ENCODE results near the gene AQP6.
A peak's percentile ranks its signal among the peaks of the same experiment; 100 is the strongest.

Gene AQP6

DNA sequence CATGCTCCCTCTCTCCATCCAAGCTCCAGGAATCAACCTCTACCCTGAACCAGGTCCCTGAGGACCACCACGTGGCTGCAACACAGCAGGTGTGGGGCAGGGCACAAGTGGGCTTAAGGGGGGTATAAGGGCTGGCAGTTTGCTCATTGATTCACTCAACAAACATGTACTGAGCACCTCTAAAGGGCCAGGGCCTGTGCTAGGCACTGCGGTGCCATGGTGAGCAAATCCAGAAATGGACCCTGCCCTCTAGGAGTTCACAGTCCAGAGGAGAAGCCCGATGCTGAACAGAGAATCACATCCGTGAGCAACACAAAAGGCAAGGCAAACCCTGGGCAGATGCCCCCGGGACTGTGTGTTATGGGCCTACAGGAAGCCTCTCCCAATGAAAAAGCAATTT lies 28.7 kb upstream of the AQP6 start:
- DNase-seq, result no peak

GRCh38 chr12:49944718-49945117 lies 28.0 kb upstream of the AQP6 start:
- DNase-seq, result no peak

DNA sequence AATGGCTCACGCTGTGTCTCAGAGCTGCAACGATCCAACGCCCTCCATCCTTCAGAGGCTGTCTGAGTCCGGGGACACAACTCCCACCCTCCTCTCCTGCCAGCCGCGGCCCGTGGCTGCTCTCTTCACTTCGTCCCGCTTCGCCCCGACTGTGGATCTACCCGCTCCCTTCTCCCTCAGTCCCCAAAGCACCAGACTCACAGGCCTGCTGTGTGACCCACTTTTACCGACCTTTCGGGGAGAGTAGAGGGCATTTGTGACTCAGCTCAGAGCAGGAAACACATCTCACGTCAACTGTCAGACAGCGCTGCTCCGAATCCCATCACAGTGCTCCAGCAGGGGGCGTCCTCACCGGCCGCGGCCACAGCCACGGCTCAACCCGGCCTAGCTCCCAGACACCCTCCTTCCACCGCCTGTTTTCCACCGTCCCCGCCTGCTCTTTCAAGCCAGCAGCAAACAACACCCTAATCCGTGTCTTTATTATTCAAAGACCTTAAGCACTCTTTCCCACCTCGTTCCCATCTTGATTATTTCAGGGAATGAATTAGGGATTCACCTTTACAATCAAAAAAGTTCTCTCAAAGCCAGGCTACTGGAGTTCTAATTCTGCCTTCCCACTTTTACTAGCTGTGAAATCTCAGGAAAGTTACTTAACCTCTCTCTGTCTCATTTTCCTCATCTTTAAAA lies 27.2 kb upstream of the AQP6 start:
- peak; percentile 80 for DNase-seq

GRCh38 chr12:49946086-49946485 lies 26.7 kb upstream of the AQP6 start:
- no peak for DNase-seq

DNA sequence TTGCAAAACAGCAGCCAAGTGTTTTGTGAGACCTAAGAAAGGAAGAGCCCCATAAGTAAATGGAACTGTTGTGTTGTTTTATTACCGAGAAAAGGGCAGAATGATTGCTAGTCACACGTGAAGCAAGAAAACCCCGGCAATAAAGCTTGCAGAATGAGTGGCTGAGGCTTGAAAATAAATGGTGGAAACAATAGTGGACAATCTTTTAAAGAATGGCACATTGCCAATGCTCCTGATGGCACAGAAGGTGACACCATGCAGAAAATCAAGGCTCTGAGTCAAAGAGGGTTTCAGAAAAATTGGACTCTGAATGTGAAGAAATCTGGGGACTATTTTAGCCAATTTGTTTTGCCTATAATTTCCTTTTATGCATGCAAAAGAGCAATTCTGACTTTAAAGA lies 26.2 kb upstream of the AQP6 start:
- no peak for DNase-seq

GRCh38 chr12:49947593-49948226 lies 25.0 kb upstream of the AQP6 start:
- DNase-seq, result no peak

DNA sequence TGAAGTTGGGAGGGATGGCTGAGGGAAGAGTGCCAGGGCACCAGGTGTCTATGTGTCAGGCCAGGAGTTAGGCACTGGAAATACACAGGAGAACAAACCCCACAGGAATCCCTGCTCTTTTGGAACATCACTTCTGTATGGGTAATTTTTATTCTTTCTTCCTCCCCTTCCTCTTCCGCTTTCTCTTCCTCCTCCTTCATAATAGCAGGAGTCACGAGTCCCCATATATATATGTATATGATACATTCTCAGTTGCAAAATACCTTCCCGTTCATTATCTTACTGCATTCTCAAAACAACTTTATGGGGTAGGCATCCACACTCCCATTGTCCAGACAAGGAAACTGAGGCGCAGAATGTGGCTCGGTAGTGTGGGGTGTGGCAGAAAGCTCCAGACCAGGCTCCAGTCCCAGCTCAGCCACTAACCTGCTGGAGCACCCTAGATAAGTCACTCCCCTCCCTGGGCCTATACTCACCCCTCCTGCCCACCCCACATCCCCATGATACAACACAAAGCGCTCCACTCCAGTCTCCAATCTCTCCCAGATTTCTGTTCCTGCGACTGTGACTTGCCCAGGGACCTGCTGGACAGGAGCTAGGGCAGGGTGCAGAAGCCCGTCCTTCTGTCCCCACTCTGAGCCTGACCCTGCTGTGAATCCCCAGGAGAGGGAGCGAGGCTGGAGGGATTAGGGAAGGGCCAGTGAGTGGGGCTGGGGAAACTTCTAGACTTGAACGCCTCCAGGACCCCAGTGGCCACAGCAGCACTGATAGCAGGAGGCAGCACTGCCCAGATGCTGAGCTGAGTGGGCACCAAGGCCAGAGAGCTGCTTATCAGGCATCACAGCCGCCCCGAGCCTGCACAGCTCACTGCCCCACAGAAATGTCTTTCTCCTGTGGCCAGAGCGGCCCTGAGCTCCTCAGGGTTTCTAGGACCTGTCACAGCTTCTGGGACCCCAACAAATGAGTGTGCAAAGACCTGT lies 23.6 kb upstream of the AQP6 start:
- no peak for DNase-seq

GRCh38 chr12:49949866-49950265 lies 22.9 kb upstream of the AQP6 start:
- no peak for DNase-seq

DNA sequence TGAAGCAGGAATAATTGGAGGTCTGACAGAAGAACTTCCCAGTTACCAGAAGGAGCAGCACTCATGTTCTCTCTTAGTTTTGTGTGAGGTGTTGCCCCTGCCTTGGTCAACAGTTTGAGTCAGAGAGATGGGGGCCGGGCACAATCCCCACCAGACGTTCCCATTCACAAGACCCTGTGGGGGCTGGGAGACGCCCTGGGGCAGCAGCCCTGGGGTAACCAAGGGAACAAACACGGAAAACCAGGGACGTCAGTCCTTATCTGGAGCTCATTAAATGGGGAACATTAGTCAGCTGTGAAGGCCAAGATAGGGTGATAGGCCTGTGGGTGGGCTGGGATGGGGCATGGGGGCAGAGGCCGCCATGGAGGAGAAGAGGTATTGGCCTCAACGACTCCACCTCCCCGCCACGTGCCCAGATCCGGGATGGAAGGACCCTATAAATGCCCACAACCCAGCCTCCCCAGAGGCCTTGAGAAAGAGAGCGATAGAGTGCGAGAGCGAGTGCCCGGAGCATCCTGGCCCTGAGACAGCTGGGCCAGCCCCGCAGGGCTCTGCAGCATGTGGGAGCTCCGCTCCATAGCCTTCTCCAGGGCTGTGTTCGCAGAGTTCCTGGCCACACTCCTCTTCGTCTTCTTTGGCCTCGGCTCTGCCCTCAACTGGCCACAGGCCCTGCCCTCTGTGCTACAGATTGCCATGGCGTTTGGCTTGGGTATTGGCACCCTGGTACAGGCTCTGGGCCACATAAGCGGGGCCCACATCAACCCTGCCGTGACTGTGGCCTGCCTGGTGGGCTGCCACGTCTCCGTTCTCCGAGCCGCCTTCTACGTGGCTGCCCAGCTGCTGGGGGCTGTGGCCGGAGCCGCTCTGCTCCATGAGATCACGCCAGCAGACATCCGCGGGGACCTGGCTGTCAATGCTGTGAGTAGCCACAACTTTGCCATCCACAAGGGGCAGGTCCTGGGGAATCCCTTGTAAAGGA lies 22.2 kb upstream of the AQP6 start, which contains the start of gene AQP2:
AQP2 (plus strand) TSS at position 465 of the 979 bp plus-strand sequence; CDS start at position 559, 94 bp downstream.
- no peak for DNase-seq

GRCh38 chr12:49951411-49952240 lies 21.1 kb upstream of the AQP6 start:
- no peak for DNase-seq

GRCh38 chr12:49952391-49953055 lies 20.2 kb upstream of the AQP6 start:
- no peak for DNase-seq

- no peak for DNase-seq
These were observed 19.6 kb upstream of the AQP6 start for GRCh38 chr12:49953151-49953550.

DNA sequence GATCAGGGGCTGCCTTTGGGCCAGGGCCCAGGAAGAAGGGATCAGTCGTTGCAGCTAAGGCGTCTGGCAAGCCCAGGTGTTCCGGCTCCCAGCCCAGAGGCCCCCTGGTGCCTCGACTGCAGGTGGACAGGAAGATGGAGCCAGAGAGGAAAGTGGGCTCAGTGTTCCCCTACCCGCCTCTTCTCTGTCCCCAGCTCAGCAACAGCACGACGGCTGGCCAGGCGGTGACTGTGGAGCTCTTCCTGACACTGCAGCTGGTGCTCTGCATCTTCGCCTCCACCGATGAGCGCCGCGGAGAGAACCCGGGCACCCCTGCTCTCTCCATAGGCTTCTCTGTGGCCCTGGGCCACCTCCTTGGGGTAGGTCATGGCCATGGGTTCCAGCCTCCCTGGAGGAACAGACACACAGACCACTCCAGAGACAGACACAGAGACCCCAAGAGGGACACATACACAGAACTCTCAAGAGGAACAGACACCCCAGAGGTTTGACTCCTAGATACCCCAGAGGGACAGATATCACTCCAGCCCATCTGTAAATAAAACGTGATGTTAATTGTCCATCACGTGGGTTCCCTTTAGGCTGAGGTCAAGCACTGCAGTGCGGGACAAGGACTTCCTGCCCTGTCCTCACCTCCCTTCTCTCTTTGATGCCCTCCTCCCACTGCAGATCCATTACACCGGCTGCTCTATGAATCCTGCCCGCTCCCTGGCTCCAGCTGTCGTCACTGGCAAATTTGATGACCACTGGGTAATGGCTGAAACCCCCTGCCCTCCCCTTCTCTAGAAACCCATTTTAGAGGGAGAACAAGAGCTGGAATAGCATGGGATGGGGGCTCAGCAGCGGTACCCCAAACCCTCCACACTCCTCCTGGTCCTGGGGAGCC lies 18.5 kb upstream of the AQP6 start:
- DNase-seq, result no peak

DNA sequence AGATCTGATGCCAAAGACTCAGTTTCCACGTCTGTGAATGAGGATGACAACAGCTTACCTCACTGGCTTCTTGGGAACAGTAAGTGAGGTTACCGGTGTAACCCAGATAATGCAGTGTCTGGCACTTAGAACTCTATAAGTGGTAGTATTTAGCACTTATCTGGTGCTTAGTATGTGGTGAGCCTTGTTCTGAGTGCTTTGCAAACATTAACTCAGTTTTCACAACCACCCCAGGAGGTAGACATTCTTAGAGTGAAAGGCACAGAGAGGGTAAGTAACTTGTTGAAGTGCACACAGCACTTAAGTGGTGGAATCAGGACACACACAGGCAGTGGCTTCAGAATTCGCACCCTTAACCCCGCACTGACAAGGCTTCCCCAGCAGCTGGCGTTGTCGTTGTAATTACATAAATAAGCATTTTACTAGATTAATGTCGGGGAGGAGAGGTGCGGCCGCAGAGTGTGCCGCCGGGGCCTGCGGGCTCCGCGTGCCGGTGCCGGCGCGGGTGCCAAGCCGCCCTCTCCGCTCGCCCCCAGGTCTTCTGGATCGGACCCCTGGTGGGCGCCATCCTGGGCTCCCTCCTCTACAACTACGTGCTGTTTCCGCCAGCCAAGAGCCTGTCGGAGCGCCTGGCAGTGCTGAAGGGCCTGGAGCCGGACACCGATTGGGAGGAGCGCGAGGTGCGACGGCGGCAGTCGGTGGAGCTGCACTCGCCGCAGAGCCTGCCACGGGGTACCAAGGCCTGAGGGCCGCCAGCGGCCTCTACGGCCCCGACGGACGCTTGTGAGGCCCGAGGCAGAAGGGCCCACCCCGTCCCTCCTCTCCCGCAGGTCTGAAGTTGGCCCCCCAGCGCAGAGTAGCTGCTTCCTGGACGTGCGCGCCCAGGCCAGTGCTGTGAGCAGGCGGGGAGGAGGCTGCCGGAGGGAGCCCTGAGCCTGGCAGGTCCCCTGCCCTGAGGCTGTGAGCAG lies 17.6 kb upstream of the AQP6 start:
- no peak for DNase-seq

DNA sequence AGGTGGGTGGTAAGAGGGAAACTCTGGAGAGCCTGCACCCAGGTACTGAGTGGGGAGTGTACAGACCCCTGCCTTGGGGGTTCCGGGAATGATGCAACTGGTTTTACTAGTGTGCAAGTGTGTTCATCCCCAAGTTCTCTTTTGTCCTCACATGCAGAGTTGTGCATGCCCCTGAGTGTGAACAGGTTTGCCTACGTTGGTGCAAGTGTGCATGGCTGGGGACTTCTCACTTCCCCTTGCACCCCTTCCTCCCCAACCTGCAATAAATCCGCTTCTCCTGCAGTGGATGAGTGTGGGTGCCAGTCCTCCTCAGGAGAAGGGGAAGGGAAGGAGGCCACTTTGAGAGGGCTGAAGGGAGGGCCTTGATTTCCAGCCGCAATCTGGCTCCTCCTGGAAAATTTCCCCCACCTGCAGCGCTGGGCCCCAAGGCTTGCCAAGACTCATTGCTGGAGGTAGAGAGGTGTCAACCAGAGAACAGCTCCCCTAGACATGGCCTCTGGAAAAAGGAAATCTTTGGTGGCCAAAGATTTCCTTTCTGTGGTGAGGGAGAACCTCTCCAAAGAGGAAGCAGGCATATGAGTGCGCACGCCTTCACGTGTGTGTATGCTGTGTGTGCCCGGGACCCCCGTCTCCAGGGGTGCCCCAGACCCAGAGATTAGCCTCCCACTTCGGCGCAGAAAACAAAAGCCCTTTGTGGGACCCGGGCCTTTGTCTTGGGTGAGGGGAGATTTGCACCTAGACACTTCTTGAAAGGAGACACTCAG lies 16.7 kb upstream of the AQP6 start:
- DNase-seq, result no peak

DNA sequence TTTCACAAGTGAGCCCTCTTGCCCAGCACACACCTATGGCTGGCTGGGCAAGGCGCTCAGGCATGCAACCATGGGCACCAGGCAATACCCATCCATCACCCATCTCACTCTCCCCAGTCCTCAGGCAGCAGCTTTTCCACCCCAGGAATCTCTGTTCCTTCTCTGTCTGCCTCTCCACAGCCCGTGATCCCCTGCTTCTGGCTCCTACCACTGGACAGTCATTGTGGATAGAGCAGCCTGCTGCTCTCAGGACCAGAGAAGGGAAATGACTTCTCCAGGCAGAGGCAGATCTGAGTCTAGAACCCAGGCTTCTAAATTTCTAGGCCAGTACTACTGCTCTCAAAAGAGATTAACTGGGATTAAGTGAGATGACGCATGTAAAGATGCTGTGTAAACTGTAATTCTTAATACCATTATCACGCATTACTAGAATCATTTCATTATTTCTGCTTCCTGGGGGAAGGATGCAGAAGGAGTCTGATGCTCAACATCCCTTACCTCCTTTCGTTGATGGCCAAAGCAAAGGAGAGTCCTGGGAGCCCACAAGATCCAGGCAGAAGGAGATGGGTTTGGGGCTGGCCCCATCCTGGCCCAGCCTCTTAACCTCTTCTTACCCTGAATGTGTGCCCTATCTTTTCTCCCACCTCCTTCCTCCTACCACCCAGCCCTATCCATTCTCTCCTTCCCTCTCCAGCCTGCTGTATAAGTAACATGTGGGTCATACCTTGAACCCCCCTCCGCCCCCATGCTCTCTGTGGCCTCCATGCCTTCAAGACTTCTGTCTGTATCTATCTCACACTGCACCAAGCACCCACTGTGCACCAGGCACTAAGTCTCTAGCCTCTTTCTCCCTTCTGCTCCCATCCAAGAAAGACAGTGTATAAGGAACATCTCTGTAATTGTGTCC lies 15.8 kb upstream of the AQP6 start:
- DNase-seq, result no peak

GRCh38 chr12:49957570-49957967 lies 15.2 kb upstream of the AQP6 start:
- no peak for DNase-seq
